Fibroblast of pulmonary artery (primary cell): ENCODE measurements around the gene STRBP.

Experiments used
- DNase-seq: peaks from one replicate; pipeline ENCODE4 v3.0.0-alpha.2; 2010; ENCODE audit warnings: low read depth
- H3K4me3 ChIP-seq: replicated peaks from 2 replicates; pipeline ENCODE4 v1.5.1; 2011; ENCODE audit warnings: low read depth, mild to moderate bottlenecking, control low read depth, low read length, moderate library complexity
- CTCF ChIP-seq: IDR thresholded peaks from 2 replicates; pipeline ENCODE4 v1.5.1; 2011; ENCODE audit warnings: mild to moderate bottlenecking, control low read depth, low read length, inconsistent platforms; ENCODE audit errors: missing control alignments

STRBP gene

GRCh38 chr9:123116036-123116435 lies 152.3 kb downstream of the STRBP start:
- DNase-seq: no peak
- H3K4me3 ChIP-seq: no peak overlapping the region
- no peak for TF ChIP-seq CTCF

GRCh38 chr9:123115146-123115913 lies 153.1 kb downstream of the STRBP start:
- no peak overlapping the region for H3K4me3 ChIP-seq
- no peak for TF ChIP-seq CTCF
- no peak for DNase-seq

- DNase-seq: no peak
Measured at GRCh38 chr9:123113185-123113584, 155.2 kb downstream of the STRBP start.

GRCh38 chr9:123112015-123112975 lies 156.1 kb downstream of the STRBP start:
- H3K4me3 ChIP-seq: no peak overlapping the region
- DNase-seq: no peak
- no peak for TF ChIP-seq CTCF

More at GRCh38 chr9:123113185-123113584, 155.2 kb downstream of the STRBP start:
- TF ChIP-seq CTCF: no peak
- H3K4me3 ChIP-seq: no peak overlapping the region

- H3K4me3 ChIP-seq: no peak overlapping the region
- no peak for TF ChIP-seq CTCF
- DNase-seq: no peak
Measured at GRCh38 chr9:123111427-123112014, 156.9 kb downstream of the STRBP start.

GRCh38 chr9:123109540-123110279 lies 158.7 kb downstream of the STRBP start:
- no peak for TF ChIP-seq CTCF
- no peak overlapping the region for H3K4me3 ChIP-seq
- DNase-seq: no peak
